Superior temporal gyrus (tissue), 1 donor: ENCODE data around the gene METTL15.
"Not testable (repeated sequence)": the region's sequence is repeated elsewhere in the genome, so short reads cannot be mapped to it uniquely, and the experiment has no call there.

Experiments
- DNase-seq: peaks from one replicate; pipeline ENCODE4 v3.0.0-alpha.2; 2016; ENCODE audit errors: extremely low spot score

Gene METTL15

DNA sequence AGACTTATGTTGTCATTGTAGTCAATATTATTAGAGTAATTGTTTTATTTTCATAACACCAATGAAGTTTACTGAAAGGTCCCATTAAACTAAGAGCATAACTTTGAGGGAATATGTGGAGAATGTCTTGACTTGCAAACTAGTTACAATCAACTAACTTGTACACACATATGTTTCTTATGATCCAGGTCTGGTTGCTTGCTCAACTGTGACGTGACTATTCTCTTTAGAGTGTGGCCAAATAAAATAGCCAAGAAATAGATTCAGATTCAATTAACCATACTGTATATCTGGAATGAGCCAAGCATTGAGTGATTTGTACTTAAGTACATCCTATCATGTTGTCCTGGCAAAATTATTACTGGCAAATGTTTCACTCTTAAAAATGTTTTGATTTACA lies 101.7 kb downstream of the METTL15 start:
- DNase-seq = no peak

DNA sequence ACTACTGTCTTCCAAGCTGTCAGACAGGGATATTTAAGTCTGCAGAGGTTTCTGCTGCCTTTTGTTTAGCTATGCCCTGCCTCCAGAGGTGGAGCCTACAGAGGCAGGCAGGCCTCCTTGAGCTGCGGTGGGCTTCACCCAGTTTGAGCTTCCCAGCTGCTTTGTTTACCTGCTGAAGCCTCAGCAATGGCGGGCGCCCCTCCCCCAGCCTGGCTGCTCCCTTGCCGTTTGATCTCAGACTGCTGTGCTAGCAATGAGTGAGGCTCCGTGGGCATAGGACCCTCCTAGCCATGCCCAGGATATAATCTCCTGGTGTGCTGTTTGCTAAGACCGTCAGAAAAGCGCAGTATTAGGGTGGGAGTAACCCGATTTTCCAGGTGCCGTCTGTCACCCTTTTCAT lies 113.9 kb downstream of the METTL15 start:
- not testable (repeated sequence) for DNase-seq

GRCh38 chr11:28223577-28223976 lies 115.4 kb downstream of the METTL15 start:
- no peak for DNase-seq

DNA sequence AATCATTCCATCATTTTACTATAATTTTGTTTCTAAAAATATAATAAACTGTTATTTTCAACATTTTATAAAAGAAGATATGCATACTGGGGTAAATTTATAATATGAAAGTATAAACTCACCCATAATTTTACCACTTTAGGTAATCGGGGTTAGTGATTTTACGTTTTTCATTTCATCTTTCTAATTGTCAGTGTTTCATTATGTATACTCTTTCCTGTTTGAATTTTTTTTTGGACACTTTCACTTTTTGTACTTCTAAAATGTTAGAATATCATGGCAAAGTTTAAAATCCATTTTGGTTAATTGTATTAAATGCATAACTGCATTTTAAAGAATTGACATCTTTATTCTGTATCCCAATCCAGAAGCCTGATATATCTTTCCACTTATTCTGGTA lies 115.8 kb downstream of the METTL15 start:
- DNase-seq = no peak

DNA sequence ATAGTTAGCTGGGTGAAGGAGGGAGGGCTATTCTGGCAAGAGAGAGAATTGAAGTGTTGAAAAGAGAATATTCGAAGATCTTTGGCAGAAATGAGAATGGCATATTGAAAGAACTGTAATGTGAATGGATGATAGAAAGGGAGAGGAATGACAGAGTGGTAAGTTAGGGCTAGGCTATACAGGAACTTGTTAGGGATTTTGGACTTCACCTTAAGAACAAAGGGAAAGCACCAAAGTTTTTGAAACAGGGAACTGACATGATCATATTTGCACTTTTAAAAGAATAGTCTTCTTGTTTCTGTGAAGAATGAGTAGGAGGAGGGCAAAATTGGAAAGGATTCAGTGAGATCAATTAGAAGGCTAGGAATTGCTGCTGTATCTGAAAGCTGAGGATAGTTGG lies 119.3 kb downstream of the METTL15 start:
- DNase-seq = no peak

DNA sequence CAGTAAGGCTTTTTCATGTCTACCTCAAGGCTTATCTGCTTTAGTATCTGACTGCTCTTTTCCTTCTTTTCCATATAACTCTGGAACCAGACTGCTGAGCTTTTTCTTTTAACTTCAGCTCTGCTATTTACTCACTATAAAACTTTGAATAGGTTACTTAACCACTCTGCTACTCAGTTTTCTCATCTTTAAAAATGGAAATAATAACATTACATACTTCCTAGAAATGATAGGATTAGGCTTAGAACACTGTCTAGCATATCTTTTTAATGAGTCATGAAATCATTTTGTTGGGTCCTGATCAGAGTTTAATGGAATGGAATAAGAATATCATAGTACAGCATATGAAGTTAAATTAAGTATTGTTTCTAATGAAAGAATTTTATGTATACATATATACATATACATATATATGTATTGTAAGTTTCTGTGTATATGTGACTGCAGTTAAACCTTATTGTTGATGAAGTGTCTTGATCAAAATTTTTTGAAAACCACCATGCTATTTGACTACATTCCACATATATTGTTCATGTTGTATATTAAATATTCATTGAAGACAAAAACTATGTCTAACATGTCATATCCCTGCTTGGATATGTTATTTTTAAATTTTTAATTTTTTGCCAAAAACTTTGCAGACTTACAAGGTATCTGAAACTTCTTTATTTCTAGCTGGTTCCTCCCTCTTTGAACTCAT lies 120.2 kb downstream of the METTL15 start:
- no peak for DNase-seq

- DNase-seq = no peak
Measured at GRCh38 chr11:28231475-28231874, 123.3 kb downstream of the METTL15 start.

DNA sequence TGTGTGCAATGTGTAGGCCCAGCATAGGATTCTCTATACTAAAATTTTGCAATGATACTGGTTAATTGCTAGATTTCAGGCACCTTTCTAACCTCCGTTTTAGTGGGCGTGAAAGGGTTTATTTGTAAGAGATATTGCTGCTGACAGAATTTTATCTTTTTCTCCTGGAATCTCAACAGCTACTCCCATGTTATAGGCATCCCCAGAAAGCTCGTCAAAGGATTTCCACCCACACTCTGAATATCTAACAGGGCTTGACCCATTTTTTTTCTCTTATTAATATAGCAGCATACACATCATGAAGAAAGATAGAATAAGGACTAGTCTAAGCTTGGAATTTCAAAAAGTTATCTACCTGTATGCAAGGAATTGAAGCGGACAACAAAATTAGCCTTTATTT lies 124.5 kb downstream of the METTL15 start:
- no peak for DNase-seq

DNA sequence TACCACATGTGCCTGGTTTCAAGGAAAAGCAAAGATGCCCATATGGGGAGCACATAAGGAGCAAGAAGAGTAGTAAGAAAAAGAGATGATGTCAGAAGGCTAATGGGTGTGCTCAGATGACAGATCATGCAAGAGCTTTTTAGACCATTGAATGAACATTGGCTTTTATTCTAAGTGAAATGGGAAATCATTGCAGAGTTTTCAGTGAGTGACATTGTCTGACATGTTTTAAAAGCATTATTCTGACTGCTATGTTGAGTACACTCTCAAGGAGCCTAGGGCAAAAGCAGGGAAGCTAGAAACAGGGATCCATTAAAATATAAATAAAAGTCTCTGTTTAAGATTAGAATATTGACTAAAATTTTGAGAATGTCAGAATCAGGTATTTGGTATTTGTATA lies 133.6 kb downstream of the METTL15 start:
- DNase-seq = no peak

- no peak for DNase-seq
Measured at GRCh38 chr11:28242596-28242995, 134.4 kb downstream of the METTL15 start.

GRCh38 chr11:28243061-28243460 lies 134.9 kb downstream of the METTL15 start:
- DNase-seq = no peak

GRCh38 chr11:28243581-28243980 lies 135.4 kb downstream of the METTL15 start:
- DNase-seq = no peak

DNA sequence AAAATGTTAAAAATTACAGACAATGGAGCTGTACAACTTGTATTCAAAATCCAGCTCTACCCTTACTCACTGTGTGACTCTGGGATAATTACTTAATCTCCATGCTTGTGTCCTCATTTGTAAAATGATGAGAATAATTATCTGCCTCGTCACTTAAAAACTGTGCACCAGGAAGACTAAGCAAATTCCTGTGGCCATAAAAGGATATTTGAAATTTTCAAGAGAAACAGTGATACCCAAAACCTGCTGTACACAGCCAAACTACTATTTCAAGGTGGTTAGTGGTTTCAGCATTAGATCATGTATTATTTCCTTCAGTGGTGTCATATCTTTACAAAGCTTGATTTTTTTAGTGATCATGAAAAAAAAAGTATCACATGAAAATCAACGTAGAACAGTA lies 136.9 kb downstream of the METTL15 start:
- DNase-seq = no peak

DNA sequence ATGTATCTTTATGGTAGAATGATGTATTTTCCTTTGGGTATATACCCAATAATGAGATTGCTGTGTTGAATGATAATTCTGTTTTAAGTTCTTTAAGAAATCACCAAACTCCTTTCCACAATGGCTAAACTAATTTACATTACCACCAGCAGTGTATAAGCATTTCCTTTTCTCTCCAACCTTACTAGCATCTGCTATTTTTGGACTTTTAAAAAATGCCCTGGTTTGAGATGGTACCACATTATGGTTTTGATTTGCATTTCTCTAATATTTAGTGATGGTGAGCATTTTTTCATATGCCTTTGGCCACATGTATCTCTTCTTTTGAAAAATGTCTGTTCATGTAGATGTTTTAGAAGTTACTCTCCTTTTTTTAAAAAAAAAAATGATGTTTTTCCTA lies 142.0 kb downstream of the METTL15 start:
- DNase-seq = no peak

DNA sequence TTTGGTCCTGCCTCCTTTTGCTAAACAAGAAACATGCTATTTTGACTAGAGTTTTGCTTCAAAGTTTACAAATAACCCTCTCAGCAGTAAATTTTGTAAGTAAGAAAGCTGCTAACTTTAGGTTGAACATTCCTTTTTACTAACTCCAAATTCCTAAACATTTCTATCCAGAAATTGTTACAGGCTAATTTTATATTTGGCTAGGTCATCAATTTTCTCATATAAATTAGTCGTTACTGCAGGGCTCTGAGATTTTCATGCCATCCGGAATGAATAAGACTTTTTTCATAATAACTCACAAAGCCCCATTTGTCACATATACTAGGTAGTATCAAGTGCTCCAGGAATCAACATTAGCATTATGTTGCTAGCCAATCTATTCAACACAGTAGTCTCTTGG lies 143.1 kb downstream of the METTL15 start:
- DNase-seq = no peak

- no peak for DNase-seq
Measured at GRCh38 chr11:28257761-28258160, 149.6 kb downstream of the METTL15 start.

DNA sequence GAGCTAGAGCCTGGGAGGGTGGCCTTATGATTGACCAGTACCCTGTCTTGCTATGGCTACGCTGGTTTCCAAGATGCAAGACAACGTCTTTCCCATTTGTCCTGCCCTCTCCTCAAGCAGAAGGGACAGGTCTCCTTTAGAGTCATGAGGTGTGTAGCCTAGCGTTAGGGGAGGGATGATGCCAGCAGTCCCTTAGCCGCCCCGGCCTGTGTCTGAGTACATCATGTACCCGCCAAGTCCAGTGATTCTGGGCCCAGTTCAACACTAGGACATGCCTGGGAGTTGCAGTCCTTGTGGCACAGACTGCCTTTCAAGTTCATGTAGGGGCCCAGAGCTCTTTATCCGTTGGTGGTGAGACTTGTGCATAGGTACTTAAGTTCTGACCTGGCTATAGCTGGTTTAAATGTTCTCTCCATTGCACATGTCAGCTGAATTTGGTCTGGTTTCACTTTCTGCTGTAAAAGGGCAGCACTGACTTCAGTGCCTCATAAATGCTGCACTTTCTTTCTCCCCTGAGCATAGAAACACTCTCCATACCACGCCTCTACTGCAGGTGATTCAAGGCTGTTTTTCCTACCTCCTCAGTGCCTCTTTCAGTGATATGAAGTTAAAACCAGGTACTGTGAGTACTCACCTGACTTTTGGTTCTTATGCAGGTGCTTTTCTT lies 151.1 kb downstream of the METTL15 start:
- no peak for DNase-seq

GRCh38 chr11:28268925-28269324 lies 160.7 kb downstream of the METTL15 start:
- no peak for DNase-seq

DNA sequence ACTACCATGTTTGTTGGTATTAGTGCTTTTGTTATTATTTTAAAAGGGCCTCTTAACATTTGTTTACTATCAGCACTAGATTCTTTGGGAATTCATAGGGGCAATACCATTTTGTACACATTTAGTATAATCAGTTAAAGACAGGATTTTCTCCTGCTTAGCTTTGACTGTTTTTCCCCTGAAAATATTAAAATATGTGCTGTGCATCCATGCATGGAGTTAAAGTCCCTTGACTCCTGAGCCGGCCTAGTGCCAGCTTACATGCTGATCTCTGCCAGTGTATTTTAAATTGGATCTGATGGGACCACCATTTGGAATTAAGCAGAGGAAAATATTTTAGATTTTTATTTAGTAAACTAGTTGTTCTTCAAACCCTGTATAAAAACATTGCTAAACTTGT lies 161.4 kb downstream of the METTL15 start:
- no peak for DNase-seq

DNA sequence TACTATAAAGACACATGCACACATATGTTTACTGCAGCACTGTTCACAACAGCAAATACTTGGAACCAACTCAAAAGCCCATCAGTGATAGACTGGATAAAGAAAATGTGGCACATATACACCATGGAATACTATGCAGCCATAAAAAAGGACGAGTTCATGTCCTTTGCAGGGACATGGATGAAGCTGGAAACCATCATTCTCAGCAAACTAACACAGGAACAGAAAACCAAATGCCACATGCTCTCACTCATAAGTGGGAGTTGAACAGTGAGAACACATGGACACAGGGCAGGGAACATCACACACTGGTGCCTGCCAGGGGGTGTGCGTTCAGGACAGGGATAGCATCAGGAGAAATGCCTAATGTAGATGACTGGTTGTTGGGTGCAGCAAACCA lies 164.1 kb downstream of the METTL15 start:
- not testable (repeated sequence) for DNase-seq

- no peak for DNase-seq
Measured at GRCh38 chr11:28274216-28274615, 166.0 kb downstream of the METTL15 start.

DNA sequence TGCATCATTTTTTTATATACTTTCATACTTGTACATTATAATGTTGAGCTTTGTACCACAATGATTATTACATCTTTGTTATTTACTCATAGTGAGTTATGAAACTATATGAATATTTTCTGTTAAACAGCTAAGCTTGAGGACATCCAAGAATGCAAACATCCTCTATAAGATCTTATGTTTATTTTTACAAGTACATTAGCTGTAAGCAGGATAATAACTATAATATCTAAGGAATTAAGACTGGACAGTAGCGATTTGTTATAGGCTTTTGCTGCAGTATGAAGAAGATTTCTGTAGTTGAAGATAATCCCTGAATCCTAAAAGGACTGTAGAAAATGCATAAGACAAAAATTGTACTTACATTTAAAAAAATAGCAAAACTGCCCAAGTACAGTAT lies 176.0 kb downstream of the METTL15 start:
- no peak for DNase-seq

DNA sequence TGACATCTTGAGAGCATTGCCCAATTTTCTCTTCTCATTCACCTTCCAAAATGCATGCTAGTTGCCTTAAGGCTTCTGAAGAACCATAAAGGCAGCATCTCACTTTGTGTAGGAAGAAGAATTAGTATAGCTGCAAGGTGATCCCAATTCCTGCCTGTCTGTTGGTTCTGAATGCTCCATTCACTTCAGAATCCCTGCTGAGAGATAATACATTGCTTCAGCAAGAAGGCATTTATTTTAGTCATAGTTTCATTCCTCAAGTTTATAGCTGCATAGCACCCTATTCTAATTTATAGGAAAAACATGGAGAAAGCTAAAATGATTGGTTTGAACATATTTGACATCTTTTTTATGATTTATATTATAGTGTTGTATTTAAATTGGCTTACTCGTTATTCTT lies 181.3 kb downstream of the METTL15 start:
- no peak for DNase-seq

DNA sequence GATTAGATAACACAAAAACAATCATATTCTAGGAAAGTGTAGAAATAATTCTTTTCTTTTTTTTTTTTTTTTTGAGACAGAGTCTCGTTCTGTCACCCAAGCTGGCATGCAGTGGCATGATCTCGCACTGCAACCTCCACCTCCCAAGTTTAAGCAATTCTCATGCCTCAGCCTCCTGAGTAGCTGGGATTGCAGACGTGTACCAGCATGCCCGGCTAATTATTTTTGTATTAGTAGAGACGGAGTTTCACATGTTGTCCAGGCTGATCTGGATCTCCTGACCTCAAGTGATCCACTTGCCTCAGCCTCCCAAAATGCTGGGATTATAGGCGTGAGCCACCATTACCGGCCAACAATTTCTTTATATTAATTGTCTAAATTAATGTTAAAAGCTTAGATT lies 182.8 kb downstream of the METTL15 start:
- DNase-seq = not testable (repeated sequence)
